DND-41 (cell line): ENCODE results near the gene PRKAR1B.

Experiments
- ATAC-seq: fragments of 200-7000 bp; cut with Tn5 transposase; 3 replicates; pipeline ENCODE4 v1.9.1; 2021; ENCODE audit warnings: low read depth; ENCODE audit not compliant: insufficient read depth
- DNase-seq: peaks from one replicate; pipeline ENCODE4 v3.0.0-alpha.2; 2020
- H2AFZ ChIP-seq: 2 replicates; pipeline ENCODE4 v1.6.0; 2012; ENCODE audit warnings: low read depth, low read length
- H3K27ac ChIP-seq: 2 replicates; pipeline ENCODE4 v1.5.1; 2012; ENCODE audit warnings: low read length, inconsistent platforms
- H3K27me3 ChIP-seq: fragments of 200-600 bp; sonication (generic); 2 replicates; pipeline ENCODE4 v1.6.0; 2012; ENCODE audit warnings: low read length, mild to moderate bottlenecking, inconsistent platforms; ENCODE audit not compliant: insufficient read depth, poor library complexity
- H3K36me3 ChIP-seq: 2 replicates; pipeline ENCODE4 v1.5.1; 2012; ENCODE audit warnings: low read length, inconsistent platforms; ENCODE audit not compliant: insufficient read depth
- H3K4me1 ChIP-seq: 2 replicates; pipeline ENCODE4 v1.5.1; 2012; ENCODE audit warnings: mild to moderate bottlenecking, low read length; ENCODE audit not compliant: insufficient read depth
- H3K4me2 ChIP-seq: 2 replicates; pipeline ENCODE4 v1.6.0; 2012; ENCODE audit warnings: mild to moderate bottlenecking, moderate library complexity, low read length, inconsistent platforms; ENCODE audit not compliant: insufficient read depth
- H3K4me3 ChIP-seq, 2 experiments: fragments of 200-600 bp in 1 of 2; shearing (Covaris generic) in 1 of 2; 2 replicates each; pipeline ENCODE4 v1.5.1; 2012 to 2016; ENCODE audit warnings: inconsistent platforms in 2 of 2, low read length in 2 of 2, mild to moderate bottlenecking in 2 of 2, low read depth in 1 of 2, moderate library complexity in 1 of 2
- H3K79me2 ChIP-seq: 2 replicates; pipeline ENCODE4 v1.6.0; 2012; ENCODE audit warnings: low read length, inconsistent platforms; ENCODE audit not compliant: insufficient read depth
- H3K9ac ChIP-seq: 2 replicates; pipeline ENCODE4 v1.6.0; 2012; ENCODE audit warnings: low read depth, mild to moderate bottlenecking, inconsistent platforms, low read length, moderate library complexity
- H3K9me3 ChIP-seq: 2 replicates; pipeline ENCODE4 v1.5.1; 2012; ENCODE audit warnings: low read length, moderate library complexity, mild to moderate bottlenecking, inconsistent platforms; ENCODE audit not compliant: insufficient read depth, severe bottlenecking
- H4K20me1 ChIP-seq: 2 replicates; pipeline ENCODE4 v1.6.0; 2012; ENCODE audit warnings: low read length; ENCODE audit not compliant: insufficient read depth
- CTCF ChIP-seq: IDR thresholded peaks from 2 replicates; pipeline ENCODE4 v1.5.1; 2012; ENCODE audit warnings: borderline replicate concordance, low read length, moderate library complexity, mild to moderate bottlenecking; ENCODE audit not compliant: poor library complexity, severe bottlenecking; ENCODE audit errors: extremely low read depth
- EZH2 ChIP-seq: IDR thresholded peaks from 3 replicates; pipeline ENCODE4 v1.6.1; 2012; ENCODE audit warnings: borderline replicate concordance, low read depth, mild to moderate bottlenecking, moderate library complexity, low read length, inconsistent platforms; ENCODE audit not compliant: severe bottlenecking

PRKAR1B gene

GRCh38 chr7:773622-773915 lies 46.5 kb upstream of the PRKAR1B start:
- Histone ChIP-seq H3K36me3 (peaks cover 96% of the 10 kb centered on the region), H2AFZ (no peak overlapping the region)

GRCh38 chr7:772861-773621 lies 46.0 kb upstream of the PRKAR1B start:
- H2AFZ ChIP-seq, result no peak overlapping the region
- H3K4me2 ChIP-seq, result no peak overlapping the region
- H3K79me2 ChIP-seq, result no peaks in the 10 kb centered on the region
- H3K4me3 ChIP-seq, result no peak overlapping the region
- peaks cover 6% of the 10 kb centered on the region; the same call in 1 of the 2 replicates for H4K20me1 ChIP-seq
- peaks cover 96% of the 10 kb centered on the region for H3K36me3 ChIP-seq
- TF ChIP-seq CTCF (no peak), EZH2 (no peak)
- H3K27ac ChIP-seq, result no peak overlapping the region
- H3K27me3 ChIP-seq, result no peaks in the 10 kb centered on the region
- H3K4me1 ChIP-seq, result no peaks in the 10 kb centered on the region
- DNase-seq (no peak), ATAC-seq (no peak)
- no peak overlapping the region for H3K9ac ChIP-seq
- no peaks in the 10 kb centered on the region for H3K9me3 ChIP-seq

More at GRCh38 chr7:773622-773915, 46.5 kb upstream of the PRKAR1B start:
- Histone ChIP-seq H3K9ac (no peak overlapping the region), H3K4me1 (no peaks in the 10 kb centered on the region), H3K4me3 (no peak overlapping the region), H4K20me1 (peaks cover 3% of the 10 kb centered on the region; the same call in 1 of the 2 replicates), H3K27ac (no peak overlapping the region), H3K27me3 (no peaks in the 10 kb centered on the region), H3K79me2 (no peaks in the 10 kb centered on the region), H3K9me3 (no peaks in the 10 kb centered on the region), H3K4me2 (no peak overlapping the region)
- TF ChIP-seq CTCF (no peak), EZH2 (no peak)
- no peak for ATAC-seq
- no peak for DNase-seq

- Histone ChIP-seq H3K4me3 (no peak overlapping the region), H3K79me2 (no peaks in the 10 kb centered on the region), H4K20me1 (peaks cover 12% of the 10 kb centered on the region; the same call in 1 of the 2 replicates), H3K27ac (no peak overlapping the region), H2AFZ (no peak overlapping the region), H3K27me3 (no peaks in the 10 kb centered on the region), H3K9ac (no peak overlapping the region), H3K4me2 (no peak overlapping the region), H3K9me3 (no peaks in the 10 kb centered on the region), H3K4me1 (no peaks in the 10 kb centered on the region), H3K36me3 (peaks cover 96% of the 10 kb centered on the region)
- no peak for ATAC-seq
- no peak for TF ChIP-seq CTCF
- TF ChIP-seq EZH2, result no peak
- DNase-seq, result no peak
These were observed 45.3 kb upstream of the PRKAR1B start for GRCh38 chr7:772392-772791.
